Fibroblast of skin of left biceps (primary cell): ENCODE measurements around the gene PHOSPHO2.
A peak's percentile ranks its signal among the peaks of the same experiment; 100 is the strongest.

Experiments
- DNase-seq, 2 experiments: peaks; one replicate each; pipeline ENCODE4 v3.0.0-alpha.2; 2013; ENCODE audit warnings: low read depth in 2 of 2

The PHOSPHO2 gene

GRCh38 chr2:169716238-169716886, 22.1 kb downstream of the PHOSPHO2 start:
- peak; percentile 53 to 55 for DNase-seq

DNA sequence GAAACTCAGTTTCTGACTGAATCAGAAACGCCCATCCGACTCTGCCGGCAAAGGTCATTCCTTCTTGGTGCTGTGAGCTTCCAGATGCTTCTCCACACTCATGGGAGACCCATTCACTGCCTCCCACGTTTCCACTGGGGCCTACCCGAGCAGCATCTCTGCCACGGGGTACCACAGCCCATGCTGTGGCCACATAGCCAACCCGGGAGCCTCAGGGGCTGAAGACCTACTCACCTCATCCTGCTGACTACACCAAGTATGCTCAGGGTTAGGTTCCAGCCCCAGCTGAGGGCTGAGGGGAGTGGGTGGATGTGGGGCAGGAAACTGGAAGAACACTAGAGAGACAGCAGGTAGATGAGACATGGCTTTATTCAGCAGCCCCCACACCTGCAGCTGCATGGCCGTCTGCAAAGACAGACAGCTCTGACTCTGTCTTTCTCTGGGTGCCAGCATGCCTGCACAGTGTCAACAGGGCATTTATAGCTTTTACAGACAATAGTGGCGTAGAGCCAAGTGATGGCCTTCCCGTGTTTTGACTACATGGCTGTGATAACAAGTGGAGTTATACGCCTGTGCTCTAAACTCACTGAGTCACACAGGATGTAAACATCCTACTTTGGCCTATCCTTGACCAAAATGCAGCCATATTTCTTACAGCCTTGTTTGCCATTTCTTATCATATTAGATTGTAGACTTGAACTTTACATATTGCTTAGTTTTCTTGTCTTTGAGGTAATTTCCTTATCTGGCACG, 22.8 kb downstream of the PHOSPHO2 start:
- DNase-seq, result no peak

DNA sequence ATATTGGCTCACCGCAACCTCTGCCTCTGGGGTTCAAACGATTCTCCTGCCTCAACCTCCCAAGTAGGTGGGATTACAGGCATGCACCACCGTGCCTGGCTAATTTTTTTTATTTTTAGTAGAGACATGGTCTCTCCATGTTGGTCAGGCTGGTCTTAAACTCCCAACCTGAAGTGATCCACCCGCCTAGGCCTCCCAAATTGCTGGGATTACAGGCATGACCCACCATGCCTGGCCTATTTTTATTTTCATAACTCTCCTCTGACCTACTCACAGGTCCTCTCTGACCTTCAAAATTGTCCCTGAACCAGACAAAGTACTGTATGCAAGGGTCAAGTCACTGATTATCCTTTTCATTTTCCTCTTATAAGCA, 23.4 kb downstream of the PHOSPHO2 start:
- DNase-seq, result no peak

GRCh38 chr2:169718930-169719504, 24.7 kb downstream of the PHOSPHO2 start:
- DNase-seq, result no peak

DNA sequence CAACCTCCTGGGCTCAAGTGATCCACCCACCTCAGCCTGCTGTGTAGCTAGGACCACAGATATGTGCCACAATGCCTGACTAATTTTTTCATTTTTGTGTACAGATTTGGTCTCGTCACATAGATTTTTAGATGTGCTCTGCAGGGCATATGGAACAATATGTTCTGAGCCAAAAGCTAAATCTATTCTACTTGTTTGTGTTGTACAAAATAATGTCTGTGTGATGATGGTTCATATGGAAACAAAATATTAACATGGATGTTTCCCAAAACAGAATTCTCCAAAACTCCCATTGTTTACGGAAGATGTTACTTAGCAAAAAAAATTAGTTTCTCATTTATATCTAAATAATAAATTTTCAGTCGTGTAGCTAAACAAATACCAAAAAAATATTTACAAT, 26.7 kb downstream of the PHOSPHO2 start:
- DNase-seq, result no peak

DNA sequence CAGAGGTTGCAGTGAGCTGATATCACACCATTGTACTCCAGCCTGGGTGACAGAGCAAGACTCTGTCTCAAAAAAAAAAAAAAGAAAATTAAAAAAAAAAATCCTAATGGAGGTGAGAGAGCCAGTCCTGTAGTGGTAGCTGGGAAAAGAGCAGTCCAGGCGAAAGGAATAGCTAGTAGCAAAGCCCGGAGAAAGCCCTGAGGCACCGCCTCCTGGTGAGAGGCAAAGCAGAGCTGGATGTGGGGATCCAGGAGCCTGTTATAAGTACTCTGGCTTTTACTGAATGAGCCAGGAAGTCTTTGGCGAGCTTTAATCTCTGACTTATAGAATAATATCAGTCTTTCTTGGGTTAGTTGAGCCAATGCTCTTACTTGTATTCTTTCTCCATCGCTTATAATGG, 32.8 kb downstream of the PHOSPHO2 start:
- DNase-seq, result no peak

DNA sequence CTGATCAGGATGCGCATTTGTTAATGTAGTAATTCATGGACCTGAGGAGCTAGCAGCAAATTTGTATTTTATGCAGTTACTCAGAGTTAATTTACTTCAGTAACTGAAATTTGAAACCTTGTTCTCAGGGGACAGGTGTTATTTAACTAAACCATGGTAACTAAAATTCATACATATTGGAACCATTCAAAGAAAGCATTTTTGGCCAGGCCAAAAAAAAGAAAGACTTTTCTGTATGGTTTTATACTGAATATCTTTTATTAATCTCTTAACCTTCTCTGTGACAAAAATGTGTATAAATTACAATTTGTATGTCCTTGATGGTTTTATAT, 35.0 kb downstream of the PHOSPHO2 start:
- no peak for DNase-seq

DNA sequence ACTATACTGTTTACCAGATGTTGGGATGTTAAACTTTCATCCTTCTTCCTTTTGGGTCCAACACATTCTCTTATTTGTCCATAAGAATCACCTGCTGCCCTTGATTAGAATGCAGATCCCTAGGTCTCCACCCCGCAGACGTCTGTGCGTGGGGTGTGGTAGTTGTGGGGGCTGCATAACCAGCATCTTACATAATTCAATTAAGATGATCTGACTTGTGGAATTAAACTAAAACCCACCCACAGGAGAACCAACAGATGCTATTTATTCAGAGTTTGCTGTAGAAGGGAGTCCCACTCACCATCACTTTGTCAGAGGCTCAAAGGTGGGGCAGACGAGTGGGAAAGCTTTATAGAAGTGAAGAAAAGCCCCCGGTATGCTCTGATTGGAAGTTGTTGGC, 37.8 kb downstream of the PHOSPHO2 start:
- no peak for DNase-seq

DNA sequence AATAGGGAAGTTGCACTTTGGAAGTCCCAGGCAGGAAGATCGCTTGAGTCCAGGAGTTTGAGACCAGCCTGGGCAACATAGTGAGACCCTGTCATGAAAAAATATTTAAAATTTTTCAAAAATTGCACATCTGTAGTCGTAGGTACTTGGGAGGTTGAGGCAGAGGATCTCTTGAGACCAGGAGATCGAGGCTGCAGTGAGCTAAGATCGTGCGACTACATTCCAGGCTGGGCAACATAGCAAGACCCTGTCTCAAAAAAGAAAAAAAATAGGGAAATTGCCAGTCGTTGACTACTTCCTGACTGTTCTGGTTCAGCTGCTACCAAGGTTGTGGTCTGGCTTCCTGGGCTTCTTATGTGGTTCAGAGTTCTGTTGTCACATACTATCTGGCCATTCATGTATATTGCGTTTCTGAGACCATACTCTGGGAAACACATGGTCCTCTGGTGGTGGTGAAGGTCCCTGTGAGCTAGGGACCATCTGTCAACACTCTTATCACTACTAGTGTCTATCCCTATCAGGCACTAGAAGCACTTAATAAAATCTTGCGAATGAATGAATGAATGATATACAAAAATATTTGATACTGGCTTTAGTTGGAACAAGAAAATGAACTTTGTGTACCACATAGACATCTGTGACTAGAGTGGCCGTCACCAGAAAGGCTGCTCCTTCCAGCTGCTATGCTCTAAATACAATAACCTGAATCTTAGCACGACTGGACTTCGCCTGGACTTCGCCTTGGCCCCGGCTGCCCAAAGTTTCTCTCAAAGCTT, 38.5 kb downstream of the PHOSPHO2 start:
- no peak for DNase-seq

DNA sequence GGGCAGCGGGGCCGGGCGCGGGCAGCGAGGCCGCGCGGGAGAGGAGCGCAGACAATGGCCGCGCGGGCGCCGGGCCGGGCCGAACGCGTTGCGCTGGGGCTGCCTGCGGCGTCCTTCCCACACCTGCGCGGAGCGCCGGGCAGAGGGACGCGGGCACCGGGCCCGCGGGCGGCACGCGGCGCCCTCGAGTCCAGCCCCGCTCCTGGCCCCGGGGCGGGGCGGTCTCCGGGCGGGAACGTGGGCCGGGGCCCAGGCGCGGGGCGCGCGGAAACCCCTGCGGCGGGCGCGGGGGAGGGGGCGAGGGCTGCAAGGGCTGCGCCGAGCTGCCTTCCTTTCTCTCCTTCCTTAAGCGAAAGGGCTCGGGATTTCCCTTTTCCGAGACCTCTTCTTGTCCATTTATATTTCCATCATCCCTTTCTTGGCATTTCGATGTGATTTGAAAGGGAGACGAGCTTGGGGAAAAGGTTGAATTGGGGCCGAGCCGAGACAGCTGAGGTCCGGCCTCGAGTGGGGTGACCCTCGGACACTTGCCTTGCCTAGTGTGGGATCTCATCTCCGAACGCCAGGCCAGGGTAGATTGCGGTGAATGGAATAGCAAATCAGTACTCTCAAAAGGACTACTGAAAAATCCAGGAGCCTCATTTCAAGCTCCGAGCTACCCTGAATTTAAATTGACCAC, 40.0 kb downstream of the PHOSPHO2 start:
- no peak for DNase-seq

DNA sequence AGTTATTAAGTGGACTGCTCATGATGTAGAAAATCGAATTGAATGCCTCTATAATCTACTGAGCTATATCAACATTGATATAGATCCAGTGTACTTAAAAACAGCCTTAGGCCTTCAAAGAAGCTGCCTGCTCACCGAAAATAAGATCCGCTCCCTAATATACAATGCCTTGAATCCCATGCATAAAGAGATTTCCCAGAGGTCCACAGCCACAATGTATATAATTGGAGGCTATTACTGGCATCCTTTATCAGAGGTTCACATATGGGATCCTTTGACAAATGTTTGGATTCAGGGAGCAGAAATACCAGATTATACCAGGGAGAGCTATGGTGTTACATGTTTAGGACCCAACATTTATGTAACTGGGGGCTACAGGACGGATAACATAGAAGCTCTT, 41.4 kb downstream of the PHOSPHO2 start:
- no peak for DNase-seq

- DNase-seq, result no peak
These were observed 42.6 kb downstream of the PHOSPHO2 start for GRCh38 chr2:169736902-169737301.

GRCh38 chr2:169738566-169739229, 44.4 kb downstream of the PHOSPHO2 start:
- DNase-seq, result no peak

- no peak for DNase-seq
These were observed 45.1 kb downstream of the PHOSPHO2 start for GRCh38 chr2:169739351-169739750.

- no peak for DNase-seq
These were observed 49.3 kb downstream of the PHOSPHO2 start for GRCh38 chr2:169743549-169743948.

DNA sequence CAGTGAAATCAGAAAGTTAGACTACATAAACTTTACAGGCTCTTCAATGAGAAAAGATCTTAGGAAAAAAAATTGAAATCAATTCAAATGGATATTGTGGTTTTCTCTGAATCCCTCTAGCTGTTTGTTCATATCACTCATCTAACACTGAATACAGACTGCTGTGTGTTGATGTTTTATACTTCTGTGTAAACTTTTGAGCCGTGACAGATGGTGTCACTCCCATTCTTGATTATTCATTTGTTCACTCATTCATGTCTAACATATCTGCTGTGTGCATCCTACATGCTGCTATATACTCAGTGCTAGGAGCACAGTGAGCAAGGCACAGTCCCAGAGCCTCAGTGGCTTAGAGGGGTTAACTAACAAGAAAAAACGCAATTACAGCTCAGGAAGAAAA, 52.0 kb downstream of the PHOSPHO2 start:
- DNase-seq, result no peak

GRCh38 chr2:169748319-169748718, 54.0 kb downstream of the PHOSPHO2 start:
- no peak for DNase-seq
